GM12864 (cell line): Measurements from ENCODE around the gene KNSTRN.
A peak's percentile ranks its signal among the peaks of the same experiment; 100 is the strongest.

Experiments
- DNase-seq: peaks from one replicate; pipeline ENCODE4 v3.0.0-alpha.2; 2011; ENCODE audit warnings: low read depth
- H3K4me3 ChIP-seq: 2 replicates; pipeline ENCODE4 v1.5.1; 2011; ENCODE audit warnings: mild to moderate bottlenecking, low read depth, low read length, control low read depth
- CTCF ChIP-seq: IDR thresholded peaks from 2 replicates; pipeline ENCODE4 v1.5.1; 2011; ENCODE audit warnings: low read depth, mild to moderate bottlenecking, moderate library complexity, low read length, control low read depth, inconsistent platforms; ENCODE audit errors: missing control alignments

Gene KNSTRN

GRCh38 chr15:40389824-40390595 is 7.5 kb downstream of the KNSTRN start:
- H3K4me3 ChIP-seq: no peak overlapping the region
- no peak for DNase-seq
- no peak for TF ChIP-seq CTCF

- no peak for TF ChIP-seq CTCF
- DNase-seq: no peak
- H3K4me3 ChIP-seq: no peak overlapping the region
Observed at GRCh38 chr15:40392986-40393948, 10.7 kb downstream of the KNSTRN start.

- H3K4me3 ChIP-seq: no peak overlapping the region
- TF ChIP-seq CTCF: no peak
Observed at GRCh38 chr15:40397688-40398412, 15.3 kb downstream of the KNSTRN start.

GRCh38 chr15:40398413-40398873 is 15.9 kb downstream of the KNSTRN start:
- peak; percentile 41 for DNase-seq
- no peak for TF ChIP-seq CTCF
- no peak overlapping the region for H3K4me3 ChIP-seq

More at GRCh38 chr15:40397688-40398412, 15.3 kb downstream of the KNSTRN start:
- DNase-seq: no peak

- H3K4me3 ChIP-seq: no peak overlapping the region
- TF ChIP-seq CTCF: no peak
- DNase-seq: no peak
Observed at GRCh38 chr15:40399370-40399769, 16.8 kb downstream of the KNSTRN start.

- peak; percentile 74 for DNase-seq
- H3K4me3 ChIP-seq: peak within 1 kb of the TSS; percentile 94
- TF ChIP-seq CTCF: no peak
Observed at GRCh38 chr15:40405501-40406381, 23.2 kb downstream of the KNSTRN start, which contains the start of gene IVD. IVD (plus strand) TSS chr15:40405795; CDS start chr15:40405828, 33 bp downstream.
